Chondrocyte (in vitro differentiated cells): ENCODE results near the gene EPHA2. TPM values are rescaled to one million over a fixed set of nuclear protein-coding genes. Genes with fewer than 3 reads are reported as not detected.

ENCODE experiments used
- DNase-seq: peaks from one replicate; pipeline ENCODE4 v3.0.0; 2021; ENCODE audit warnings: mixed read lengths, low spot score
- H3K27ac Mint-ChIP-seq: one replicate; pipeline ENCODE4 v1.8.0; 2021; ENCODE audit warnings: mild to moderate bottlenecking, moderate library complexity, mixed read lengths; ENCODE audit not compliant: unreplicated experiment
- H3K27me3 Mint-ChIP-seq: 2 replicates; pipeline ENCODE4 v1.8.0; 2021; ENCODE audit warnings: low read depth, mixed read lengths
- H3K36me3 Mint-ChIP-seq: 2 replicates; pipeline ENCODE4 v1.8.0; 2021; ENCODE audit warnings: low read depth, mixed read lengths
- H3K4me1 Mint-ChIP-seq: 2 replicates; pipeline ENCODE4 v1.8.0; 2021; ENCODE audit warnings: low read depth, mild to moderate bottlenecking, mixed read lengths
- H3K4me3 Mint-ChIP-seq: one replicate; pipeline ENCODE4 v1.8.0; 2021; ENCODE audit warnings: mild to moderate bottlenecking, moderate library complexity, mixed read lengths; ENCODE audit not compliant: unreplicated experiment
- H3K9me3 Mint-ChIP-seq: 2 replicates; pipeline ENCODE4 v1.8.0; 2021; ENCODE audit warnings: low read depth, mixed read lengths
- CTCF ChIP-seq: fragments of 200-600 bp; sonication (generic); IDR thresholded peaks from 2 replicates; pipeline ENCODE4 v1.5.0; 2021; ENCODE audit warnings: antibody characterized with exemption, mild to moderate bottlenecking, moderate library complexity
- total RNA-seq: library from RNA; stranded (reverse); gene quantifications from 3 replicates; pipeline ENCODE4 v1.2.1, GENCODE V29; 2021

The EPHA2 gene
- total RNA-seq, 1 donor from 2014 or later = 38.5 TPM

- H3K4me3 Mint-ChIP-seq = no peak overlapping the region
- TF ChIP-seq CTCF = no peak
- no peak overlapping the region for H3K27ac Mint-ChIP-seq
- H3K4me1 Mint-ChIP-seq = peaks cover 6% of the 10 kb centered on the region
- DNase-seq = peak; percentile 66
- H3K36me3 Mint-ChIP-seq = no peaks in the 10 kb centered on the region
- no peaks in the 10 kb centered on the region for H3K27me3 Mint-ChIP-seq
- H3K9me3 Mint-ChIP-seq = no peaks in the 10 kb centered on the region
Measured at GRCh38 chr1:16085522-16085921, 70.3 kb downstream of the EPHA2 start.

GRCh38 chr1:16083486-16083885 lies 72.4 kb downstream of the EPHA2 start:
- Mint-ChIP-seq H3K4me1 (peaks cover 8% of the 10 kb centered on the region), H3K27ac (no peak overlapping the region), H3K4me3 (no peak overlapping the region), H3K9me3 (no peaks in the 10 kb centered on the region), H3K36me3 (no peaks in the 10 kb centered on the region), H3K27me3 (no peaks in the 10 kb centered on the region)
- no peak for TF ChIP-seq CTCF
- no peak for DNase-seq

GRCh38 chr1:16082283-16083038 lies 73.4 kb downstream of the EPHA2 start:
- TF ChIP-seq CTCF = peak; percentile 95
- H3K27ac Mint-ChIP-seq = no peak overlapping the region
- peak; percentile 52 for DNase-seq
- no peak overlapping the region for H3K4me3 Mint-ChIP-seq
- no peaks in the 10 kb centered on the region for H3K27me3 Mint-ChIP-seq
- H3K9me3 Mint-ChIP-seq = no peaks in the 10 kb centered on the region
- H3K4me1 Mint-ChIP-seq = peaks cover 8% of the 10 kb centered on the region
- H3K36me3 Mint-ChIP-seq = no peaks in the 10 kb centered on the region

GRCh38 chr1:16081636-16082035 lies 74.2 kb downstream of the EPHA2 start:
- no peak overlapping the region for H3K27ac Mint-ChIP-seq
- H3K36me3 Mint-ChIP-seq = no peaks in the 10 kb centered on the region
- H3K4me3 Mint-ChIP-seq = no peak overlapping the region
- no peaks in the 10 kb centered on the region for H3K27me3 Mint-ChIP-seq
- no peak for TF ChIP-seq CTCF
- DNase-seq = peak; percentile 47
- H3K9me3 Mint-ChIP-seq = no peaks in the 10 kb centered on the region
- H3K4me1 Mint-ChIP-seq = peaks cover 14% of the 10 kb centered on the region

GRCh38 chr1:16080422-16081150 lies 75.3 kb downstream of the EPHA2 start:
- DNase-seq = no peak
- Mint-ChIP-seq H3K9me3 (no peaks in the 10 kb centered on the region), H3K4me1 (peaks cover 18% of the 10 kb centered on the region), H3K36me3 (no peaks in the 10 kb centered on the region), H3K27me3 (no peaks in the 10 kb centered on the region), H3K4me3 (no peak overlapping the region), H3K27ac (no peak overlapping the region)
- no peak for TF ChIP-seq CTCF
